GM12875 (cell line): ENCODE results near the gene KCNMA1.

Experiments
- H3K4me3 ChIP-seq: one replicate; pipeline ENCODE4 v1.5.1; 2011; ENCODE audit warnings: low read depth, low read length, control low read depth
- TF ChIP-seq, protein P1 (sequence below): IDR thresholded peaks from 2 replicates; pipeline ENCODE4 v1.5.1; 2011; ENCODE audit warnings: low read depth, mild to moderate bottlenecking, control low read depth, inconsistent platforms, low read length, moderate library complexity, borderline replicate concordance; ENCODE audit not compliant: insufficient read depth

KCNMA1 gene

DNA sequence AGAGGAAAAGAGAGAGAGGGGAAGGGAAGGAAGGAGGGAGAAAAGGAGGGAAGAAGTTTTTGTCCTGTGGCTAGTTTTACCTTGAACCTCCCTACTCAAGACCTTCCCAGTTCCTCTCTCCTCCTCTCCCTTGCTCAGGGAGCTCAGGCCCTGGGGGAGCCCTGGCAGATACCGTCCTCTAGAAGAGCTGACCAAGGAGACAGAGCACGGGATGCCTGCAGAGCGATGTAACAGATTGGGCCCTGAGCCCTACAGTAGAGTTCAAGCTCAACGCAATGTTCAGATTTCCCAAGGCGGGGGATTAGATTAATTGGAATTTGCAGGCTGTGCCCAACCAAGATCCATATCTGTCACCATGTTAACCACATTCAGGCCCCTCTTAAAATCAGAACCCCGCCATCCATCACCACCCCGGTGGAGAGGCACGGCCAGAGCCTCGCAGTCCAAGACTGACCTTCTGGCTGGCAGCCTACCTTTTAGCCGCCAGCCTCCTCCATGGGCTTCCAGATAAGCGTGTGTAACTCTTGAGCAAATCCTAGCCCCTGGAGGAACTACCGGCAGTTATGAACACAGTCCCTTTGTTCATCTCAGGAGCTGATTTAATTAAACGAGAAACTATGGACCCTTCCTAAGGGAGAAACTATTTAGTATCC is 70.6 kb downstream of the KCNMA1 start:
- no peak overlapping the region for H3K4me3 ChIP-seq
- TF ChIP-seq, protein P1, sequence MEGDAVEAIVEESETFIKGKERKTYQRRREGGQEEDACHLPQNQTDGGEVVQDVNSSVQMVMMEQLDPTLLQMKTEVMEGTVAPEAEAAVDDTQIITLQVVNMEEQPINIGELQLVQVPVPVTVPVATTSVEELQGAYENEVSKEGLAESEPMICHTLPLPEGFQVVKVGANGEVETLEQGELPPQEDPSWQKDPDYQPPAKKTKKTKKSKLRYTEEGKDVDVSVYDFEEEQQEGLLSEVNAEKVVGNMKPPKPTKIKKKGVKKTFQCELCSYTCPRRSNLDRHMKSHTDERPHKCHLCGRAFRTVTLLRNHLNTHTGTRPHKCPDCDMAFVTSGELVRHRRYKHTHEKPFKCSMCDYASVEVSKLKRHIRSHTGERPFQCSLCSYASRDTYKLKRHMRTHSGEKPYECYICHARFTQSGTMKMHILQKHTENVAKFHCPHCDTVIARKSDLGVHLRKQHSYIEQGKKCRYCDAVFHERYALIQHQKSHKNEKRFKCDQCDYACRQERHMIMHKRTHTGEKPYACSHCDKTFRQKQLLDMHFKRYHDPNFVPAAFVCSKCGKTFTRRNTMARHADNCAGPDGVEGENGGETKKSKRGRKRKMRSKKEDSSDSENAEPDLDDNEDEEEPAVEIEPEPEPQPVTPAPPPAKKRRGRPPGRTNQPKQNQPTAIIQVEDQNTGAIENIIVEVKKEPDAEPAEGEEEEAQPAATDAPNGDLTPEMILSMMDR, result no peak

DNA sequence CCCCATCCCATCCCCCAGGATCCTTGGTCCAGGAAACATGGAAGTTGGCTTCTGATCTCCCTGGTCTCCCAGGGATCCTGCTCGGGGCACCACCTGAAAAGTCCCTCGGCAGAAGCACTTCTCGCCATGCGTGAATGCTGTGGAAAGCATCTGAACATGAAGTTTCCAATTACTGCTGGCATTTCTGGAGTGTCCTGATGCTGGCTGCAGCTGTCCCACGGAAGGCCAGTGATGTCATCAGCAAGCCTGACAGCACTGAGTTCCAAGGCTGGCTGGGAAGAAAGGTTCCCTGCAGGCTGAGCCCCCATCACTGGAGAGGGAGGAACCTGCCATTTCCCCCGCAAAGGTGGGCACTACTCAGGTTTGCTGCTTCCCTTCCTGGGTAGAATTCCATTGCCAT is 71.4 kb downstream of the KCNMA1 start:
- no peak overlapping the region for H3K4me3 ChIP-seq
- TF ChIP-seq, protein P1, result no peak

DNA sequence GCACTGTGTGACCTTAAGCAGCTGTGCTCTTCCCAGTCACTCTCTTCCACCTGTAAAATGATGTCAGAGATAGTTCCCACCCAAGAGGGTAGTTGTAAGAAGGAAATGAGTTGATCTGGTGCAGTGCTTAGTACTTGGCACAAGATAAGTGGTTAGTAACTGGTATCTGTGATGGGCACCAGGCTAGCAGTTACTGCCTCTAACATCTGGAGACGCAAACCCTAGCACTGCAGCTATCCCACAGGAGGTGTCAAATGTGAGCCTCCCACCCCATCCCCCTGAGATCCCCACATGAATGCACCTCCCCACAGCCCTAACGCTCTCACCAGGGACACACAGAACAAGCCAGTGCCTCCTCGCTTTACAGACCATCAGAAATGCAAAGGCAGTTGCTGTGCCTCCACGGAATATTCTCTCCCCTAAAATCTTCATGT is 72.0 kb downstream of the KCNMA1 start:
- H3K4me3 ChIP-seq, result no peak overlapping the region
- TF ChIP-seq, protein P1, result no peak

- H3K4me3 ChIP-seq, result no peak overlapping the region
- TF ChIP-seq, protein P1, result no peak
Observed at GRCh38 chr10:77564731-77565589, 72.6 kb downstream of the KCNMA1 start.

DNA sequence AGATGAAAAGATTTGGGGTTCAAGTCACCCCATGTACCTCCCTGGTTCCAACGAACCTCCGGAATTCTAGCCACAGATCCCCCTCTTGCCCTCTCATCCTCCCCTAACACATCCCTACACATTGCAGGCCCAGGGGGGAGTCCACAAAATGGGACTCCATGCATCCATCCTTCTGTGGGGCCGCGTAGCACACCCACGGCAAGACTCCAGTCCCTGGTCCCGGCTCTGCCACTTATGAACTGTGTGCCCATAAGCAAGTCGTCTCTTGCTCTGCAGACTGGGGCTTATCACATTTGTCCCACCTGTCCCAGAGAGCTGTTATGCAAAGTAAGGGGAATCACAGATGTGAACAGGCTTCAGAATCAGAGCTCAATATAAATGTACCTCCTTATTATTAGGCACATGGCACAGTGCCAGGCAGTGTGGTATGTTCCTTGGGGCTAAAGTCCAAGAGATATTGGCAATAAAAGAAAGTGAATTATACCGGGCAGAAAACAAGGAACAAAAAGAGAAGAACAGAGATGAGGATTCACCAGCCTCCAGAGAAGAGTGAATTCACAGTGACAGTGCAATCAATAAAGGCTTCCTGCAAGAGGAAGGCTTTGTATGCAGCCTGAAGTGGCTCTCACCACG is 73.9 kb downstream of the KCNMA1 start:
- no peak overlapping the region for H3K4me3 ChIP-seq
- TF ChIP-seq, protein P1, result no peak

GRCh38 chr10:77562742-77563141 is 74.9 kb downstream of the KCNMA1 start:
- TF ChIP-seq, protein P1, result no peak
- H3K4me3 ChIP-seq, result no peak overlapping the region
